Adipocyte (in vitro differentiated cells): ENCODE data around the gene SYNGAP1.

Experiments
- DNase-seq: peaks from one replicate; pipeline ENCODE4 v3.0.0-alpha.2; 2015; ENCODE audit warnings: low read depth
- H3K27me3 ChIP-seq: replicated peaks from 2 replicates; pipeline ENCODE4 v1.7.0; 2013; ENCODE audit warnings: mild to moderate bottlenecking, low read length, moderate library complexity; ENCODE audit not compliant: control insufficient read depth, insufficient read depth
- H3K36me3 ChIP-seq: 2 replicates; pipeline ENCODE4 v1.7.0; 2013; ENCODE audit warnings: low read length, mild to moderate bottlenecking, moderate library complexity; ENCODE audit not compliant: control insufficient read depth, insufficient read depth, severe bottlenecking
- H3K4me1 ChIP-seq: 2 replicates; pipeline ENCODE4 v1.7.0; 2013; ENCODE audit warnings: mild to moderate bottlenecking, low read length, moderate library complexity; ENCODE audit not compliant: control insufficient read depth, insufficient read depth
- H3K4me3 ChIP-seq: 2 replicates; pipeline ENCODE4 v1.7.0; 2013; ENCODE audit warnings: mild to moderate bottlenecking, low read length, moderate library complexity
- H3K9ac ChIP-seq: 2 replicates; pipeline ENCODE4 v1.7.0; 2013; ENCODE audit warnings: mild to moderate bottlenecking, low read length, moderate library complexity
- H3K9me3 ChIP-seq: 2 replicates; pipeline ENCODE4 v1.7.0; 2013; ENCODE audit warnings: mild to moderate bottlenecking, low read length, moderate library complexity; ENCODE audit not compliant: control insufficient read depth

The SYNGAP1 gene

GRCh38 chr6:33490198-33490597 lies 70.3 kb downstream of the SYNGAP1 start:
- Histone ChIP-seq H3K4me3 (no peak overlapping the region), H3K4me1 (no peaks in the 10 kb centered on the region), H3K9ac (no peak overlapping the region), H3K36me3 (no peaks in the 10 kb centered on the region), H3K9me3 (no peaks in the 10 kb centered on the region), H3K27me3 (peaks cover 27% of the 10 kb centered on the region)
- no peak for DNase-seq

DNA sequence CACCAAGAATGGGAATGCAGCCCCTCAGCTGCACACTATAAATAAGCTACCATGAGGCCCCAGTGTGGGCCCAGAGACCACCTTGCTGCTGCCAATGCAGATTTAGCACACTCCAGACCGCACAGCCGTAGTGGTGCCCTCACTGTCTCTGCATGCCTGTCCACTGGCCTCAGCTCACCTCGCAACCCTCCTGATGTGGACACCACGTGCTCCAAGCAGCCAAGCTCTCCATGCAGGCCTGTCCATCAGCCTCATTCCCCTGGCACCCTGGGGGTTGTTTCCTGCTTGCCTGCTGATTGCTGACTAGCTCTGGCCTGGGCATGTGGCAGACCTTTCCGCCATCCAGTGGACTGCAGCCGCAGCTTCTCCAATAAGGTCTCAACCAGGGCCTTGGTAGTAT lies 70.8 kb downstream of the SYNGAP1 start:
- no peaks in the 10 kb centered on the region for H3K9me3 ChIP-seq
- no peak overlapping the region for H3K9ac ChIP-seq
- H3K4me3 ChIP-seq: no peak overlapping the region
- peaks cover 27% of the 10 kb centered on the region for H3K27me3 ChIP-seq
- DNase-seq: no peak
- H3K4me1 ChIP-seq: no peaks in the 10 kb centered on the region
- no peaks in the 10 kb centered on the region for H3K36me3 ChIP-seq

DNA sequence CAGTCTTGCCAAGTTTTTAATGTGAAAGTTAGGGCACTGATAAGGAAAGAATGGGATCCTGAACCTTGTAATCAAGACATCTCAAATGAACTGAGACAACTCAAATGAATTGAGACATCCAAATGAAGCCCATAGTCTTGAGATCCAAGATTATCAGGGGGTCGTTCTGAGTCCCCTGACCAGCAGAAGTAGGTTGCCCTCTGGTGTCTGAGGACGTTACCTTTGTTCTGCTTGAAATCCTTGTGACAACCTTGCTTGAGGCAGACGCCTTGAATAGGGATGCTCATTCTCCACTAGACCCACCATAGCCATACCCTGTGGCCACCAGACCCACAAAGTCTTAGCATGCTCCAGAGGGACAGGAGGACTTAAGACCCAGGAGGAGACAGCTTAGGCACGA lies 72.2 kb downstream of the SYNGAP1 start:
- no peak for DNase-seq
- no peaks in the 10 kb centered on the region for H3K36me3 ChIP-seq

DNA sequence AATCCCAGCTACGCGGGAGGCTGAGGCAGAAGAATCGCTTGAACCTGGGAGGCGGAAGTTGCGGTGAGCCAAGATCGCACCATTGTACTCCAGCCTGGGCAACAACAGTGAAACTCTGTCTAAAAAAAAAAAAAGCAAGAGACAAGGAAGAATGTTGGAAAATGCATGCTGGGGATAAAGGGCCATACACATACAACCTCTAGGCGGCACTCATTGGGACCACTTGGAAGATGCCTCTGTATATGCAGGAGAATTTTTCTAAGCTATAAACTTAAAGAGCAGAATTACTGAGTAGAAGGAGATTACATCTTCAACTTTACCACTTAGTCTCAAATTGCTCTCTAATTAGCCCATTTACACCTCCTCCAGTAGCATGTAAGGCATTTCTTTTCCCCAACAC lies 77.3 kb downstream of the SYNGAP1 start:
- Histone ChIP-seq H3K9me3 (peaks cover 5% of the 10 kb centered on the region), H3K4me1 (no peaks in the 10 kb centered on the region), H3K9ac (no peak overlapping the region), H3K4me3 (no peak overlapping the region), H3K27me3 (peaks cover 30% of the 10 kb centered on the region), H3K36me3 (no peaks in the 10 kb centered on the region)
- no peak for DNase-seq

More for the DNA sequence above, 72.2 kb downstream of the SYNGAP1 start:
- H3K9ac ChIP-seq: no peak overlapping the region
- no peaks in the 10 kb centered on the region for H3K9me3 ChIP-seq
- H3K4me3 ChIP-seq: no peak overlapping the region
- peaks cover 27% of the 10 kb centered on the region for H3K27me3 ChIP-seq
- H3K4me1 ChIP-seq: no peaks in the 10 kb centered on the region

DNA sequence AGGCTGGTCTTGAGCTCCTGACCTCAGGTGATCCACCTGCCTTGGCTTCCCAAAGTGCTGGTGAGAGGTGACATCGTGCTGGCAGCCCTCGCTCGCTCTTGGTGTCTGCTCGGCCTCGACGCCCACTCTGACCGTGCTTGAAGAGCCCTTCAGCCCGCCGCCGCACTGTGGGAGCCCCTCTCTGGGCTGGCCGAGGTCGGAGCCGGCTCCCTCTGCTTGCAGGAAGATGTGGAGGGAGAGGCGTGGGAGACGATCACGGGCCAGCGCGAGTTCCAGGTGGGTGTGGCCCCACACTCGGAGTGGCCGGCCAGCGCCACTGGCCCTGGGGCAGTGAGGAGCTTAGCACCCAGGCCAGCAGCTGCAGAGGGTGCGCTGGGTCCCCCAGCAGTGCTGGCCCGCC lies 82.6 kb downstream of the SYNGAP1 start:
- peaks cover 10% of the 10 kb centered on the region for H3K9me3 ChIP-seq
- H3K9ac ChIP-seq: no peak overlapping the region
- no peaks in the 10 kb centered on the region for H3K4me1 ChIP-seq
- DNase-seq: no peak
- no peaks in the 10 kb centered on the region for H3K36me3 ChIP-seq
- H3K27me3 ChIP-seq: peaks cover 22% of the 10 kb centered on the region
- no peak overlapping the region for H3K4me3 ChIP-seq

DNA sequence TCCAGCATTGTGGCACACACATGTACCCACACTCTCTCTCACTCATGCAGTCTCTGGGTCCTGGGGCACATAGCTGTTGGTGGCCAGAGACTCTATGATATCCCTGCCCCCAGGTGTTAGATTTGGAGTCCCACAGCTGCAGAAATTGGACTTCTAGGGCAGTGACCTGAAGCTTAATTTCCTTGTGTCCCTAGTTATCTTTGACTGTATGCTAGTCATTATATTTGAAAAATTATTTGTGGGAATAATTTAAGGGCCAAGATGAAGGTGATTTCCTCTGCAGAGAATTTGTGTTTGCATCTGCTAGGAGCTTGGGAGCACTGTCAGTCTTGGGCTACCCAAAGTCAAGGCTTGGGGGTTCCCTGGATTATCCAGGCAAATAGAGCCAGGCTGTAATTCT lies 84.6 kb downstream of the SYNGAP1 start:
- no peaks in the 10 kb centered on the region for H3K36me3 ChIP-seq
- H3K4me1 ChIP-seq: peaks cover 3% of the 10 kb centered on the region
- no peak overlapping the region for H3K9ac ChIP-seq
- peaks cover 7% of the 10 kb centered on the region for H3K27me3 ChIP-seq
- no peak overlapping the region for H3K4me3 ChIP-seq
- H3K9me3 ChIP-seq: peaks cover 5% of the 10 kb centered on the region
- no peak for DNase-seq
